ENCODE results near the gene TAF11L10. TPM values are rescaled to one million over a fixed set of nuclear protein-coding genes. Genes with fewer than 3 reads are reported as not detected.
"Not testable (repeated sequence)": the region's sequence is repeated elsewhere in the genome, so short reads cannot be mapped to it uniquely, and the experiment has no call there.

Gene TAF11L10
- total and polyA plus RNA-seq, 2 of the 8 experiments (the other 6 are each of a cell fraction or from before 2014, with no cell fraction given), result not detected

- not testable (repeated sequence) for FAIRE-seq
Observed at GRCh38 chr5:17590860-17591259, 6.8 kb downstream of the TAF11L10 start, which contains the start of gene TAF11L8. Gene TAF11L8, minus strand, starts transcription at chr5:17590960.

GRCh38 chr5:17585658-17586057, 12.0 kb downstream of the TAF11L10 start, which contains the start of gene TAF11L7:
Gene TAF11L7, minus strand, starts transcription at chr5:17585758.
- H3K9me3 ChIP-seq (ENCODE audit: insufficient read depth in 2 of 2, low read depth in 1 of 2, low read length in 1 of 2); H3K23me2 ChIP-seq (ENCODE audit: low read depth, low read length); H4K8ac ChIP-seq (ENCODE audit: extremely low read depth, insufficient read depth, low read length); H4K91ac ChIP-seq (replicated peaks; ENCODE audit: insufficient read length, low read length); H3K79me1 ChIP-seq (ENCODE audit: low read depth, low read length); CTCF ChIA-PET (ENCODE audit: partially characterized antibody); H3K27ac ChIP-seq (ENCODE audit: low read depth, low read length); H3K23ac ChIP-seq (ENCODE audit: insufficient read length); H3K27me3 ChIP-seq (replicated peaks in 1 of 4; ENCODE audit: control insufficient read depth in 3 of 4, extremely low read depth in 1 of 4, insufficient read depth in 3 of 4, low read length in 3 of 4); H3K9ac ChIP-seq (replicated peaks in 1 of 4; ENCODE audit: extremely low read depth in 1 of 4, low read depth in 3 of 4, low read length in 3 of 4); FAIRE-seq; H4K20me1 ChIP-seq (replicated peaks in 1 of 2; ENCODE audit: control insufficient read depth in 1 of 2, insufficient read depth in 2 of 2, low read length in 2 of 2); H2BK15ac ChIP-seq (ENCODE audit: low read length); H2AFZ ChIP-seq (ENCODE audit: low read length); DNase-seq (ENCODE audit: low read depth in 1 of 2, low spot score in 2 of 2); POLR2A ChIA-PET (ENCODE audit: partially characterized antibody); H3K36me3 ChIP-seq (ENCODE audit: control insufficient read depth in 2 of 4, insufficient read depth in 4 of 4, low read length in 3 of 4); H3K4ac ChIP-seq (replicated peaks; ENCODE audit: insufficient read length, low read depth, low read length); H3K18ac ChIP-seq (ENCODE audit: extremely low read depth, low read length); H4K5ac ChIP-seq (ENCODE audit: insufficient read length, low read depth, low read length); H3K56ac ChIP-seq (replicated peaks; ENCODE audit: insufficient read length, low read depth, low read length); H2BK5ac ChIP-seq (ENCODE audit: low read depth, low read length); H2BK120ac ChIP-seq (replicated peaks; ENCODE audit: low read depth, low read length); H2AK5ac ChIP-seq (ENCODE audit: low read depth, low read length); H3K4me3 ChIP-seq (ENCODE audit: extremely low read depth in 1 of 4, insufficient read depth in 2 of 4, low read depth in 3 of 4, low read length in 4 of 4); H2BK20ac ChIP-seq (ENCODE audit: low read length); H3K14ac ChIP-seq (ENCODE audit: insufficient read length); H2BK12ac ChIP-seq (ENCODE audit: low read depth, low read length); H3K4me2 ChIP-seq (ENCODE audit: insufficient read depth in 1 of 2, low read depth in 2 of 2, low read length in 2 of 2); H3K79me2 ChIP-seq (ENCODE audit: control insufficient read depth in 1 of 2, insufficient read depth in 2 of 2, low read length in 2 of 2); H3K4me1 ChIP-seq (replicated peaks in 1 of 4; ENCODE audit: control insufficient read depth in 3 of 4, insufficient read depth in 4 of 4, low read length in 3 of 4): not testable (repeated sequence)
- no CpG with 5 or more reads among the region's 16 CpGs for WGBS, 2 experiments (ENCODE audit: extremely low coverage in 1 of 2, insufficient coverage in 1 of 2, insufficient read length in 1 of 2, insufficient replicate concordance in 2 of 2, low coverage in 1 of 2, low lambda C conversion rate in 2 of 2, missing lambda C conversion rate in 1 of 2)

More at GRCh38 chr5:17590860-17591259, 6.8 kb downstream of the TAF11L10 start, which contains the start of gene TAF11L8:
- WGBS, 2 experiments (ENCODE audit: extremely low coverage in 1 of 2, insufficient coverage in 1 of 2, insufficient read length in 1 of 2, insufficient replicate concordance in 2 of 2, low coverage in 1 of 2, low lambda C conversion rate in 2 of 2, missing lambda C conversion rate in 1 of 2), result no CpG with 5 or more reads among the region's 16 CpGs
- H3K27me3 ChIP-seq (replicated peaks in 1 of 4; ENCODE audit: control insufficient read depth in 3 of 4, extremely low read depth in 1 of 4, insufficient read depth in 3 of 4, low read length in 3 of 4); H3K23me2 ChIP-seq (ENCODE audit: low read depth, low read length); H4K20me1 ChIP-seq (replicated peaks in 1 of 2; ENCODE audit: control insufficient read depth in 1 of 2, insufficient read depth in 2 of 2, low read length in 2 of 2); DNase-seq (ENCODE audit: low read depth in 1 of 2, low spot score in 2 of 2); H3K79me1 ChIP-seq (ENCODE audit: low read depth, low read length); H3K9me3 ChIP-seq (ENCODE audit: insufficient read depth in 2 of 2, low read depth in 1 of 2, low read length in 1 of 2); H2BK20ac ChIP-seq (ENCODE audit: low read length); H3K9ac ChIP-seq (replicated peaks in 1 of 4; ENCODE audit: extremely low read depth in 1 of 4, low read depth in 3 of 4, low read length in 3 of 4); H2BK12ac ChIP-seq (ENCODE audit: low read depth, low read length); H3K79me2 ChIP-seq (ENCODE audit: control insufficient read depth in 1 of 2, insufficient read depth in 2 of 2, low read length in 2 of 2); H3K27ac ChIP-seq (ENCODE audit: low read depth, low read length); H4K5ac ChIP-seq (ENCODE audit: insufficient read length, low read depth, low read length); POLR2A ChIA-PET (ENCODE audit: partially characterized antibody); H3K23ac ChIP-seq (ENCODE audit: insufficient read length); H2BK15ac ChIP-seq (ENCODE audit: low read length); CTCF ChIA-PET (ENCODE audit: partially characterized antibody); H4K8ac ChIP-seq (ENCODE audit: extremely low read depth, insufficient read depth, low read length); H3K36me3 ChIP-seq (ENCODE audit: control insufficient read depth in 2 of 4, insufficient read depth in 4 of 4, low read length in 3 of 4); H2AK5ac ChIP-seq (ENCODE audit: low read depth, low read length); H3K4me1 ChIP-seq (replicated peaks in 1 of 4; ENCODE audit: control insufficient read depth in 3 of 4, insufficient read depth in 4 of 4, low read length in 3 of 4); H3K18ac ChIP-seq (ENCODE audit: extremely low read depth, low read length); H3K4me3 ChIP-seq (ENCODE audit: extremely low read depth in 1 of 4, insufficient read depth in 2 of 4, low read depth in 3 of 4, low read length in 4 of 4); H3K4ac ChIP-seq (replicated peaks; ENCODE audit: insufficient read length, low read depth, low read length); H2AFZ ChIP-seq (ENCODE audit: low read length); H3K4me2 ChIP-seq (ENCODE audit: insufficient read depth in 1 of 2, low read depth in 2 of 2, low read length in 2 of 2); H3K14ac ChIP-seq (ENCODE audit: insufficient read length); H2BK120ac ChIP-seq (replicated peaks; ENCODE audit: low read depth, low read length); H3K56ac ChIP-seq (replicated peaks; ENCODE audit: insufficient read length, low read depth, low read length); H2BK5ac ChIP-seq (ENCODE audit: low read depth, low read length); H4K91ac ChIP-seq (replicated peaks; ENCODE audit: insufficient read length, low read length): not testable (repeated sequence)
